Activated CD4-positive, alpha-beta T cell treated with anti-CD3 and anti-CD28 coated beads, Interleukin-2, amount 50 U/mL, for 24 hours (primary cell): ENCODE data around the gene KRTAP22-1.

Experiments used
- DNase-seq, 2 donors: peaks; one replicate each; pipeline ENCODE4 v3.0.0-alpha.2; 2020; ENCODE audit warnings: low read depth in 1 of 2, low spot score in 1 of 2

KRTAP22-1 gene

GRCh38 chr21:30600787-30601186 lies at the start of gene KRTAP22-1:
Gene KRTAP22-1, plus strand, starts transcription at chr21:30601087.
- DNase-seq = no peak

GRCh38 chr21:30552782-30553181 lies 48.1 kb upstream of the KRTAP22-1 start:
- DNase-seq = no peak

GRCh38 chr21:30555095-30555494 lies 45.8 kb upstream of the KRTAP22-1 start:
- no peak for DNase-seq

- no peak for DNase-seq
Observed at GRCh38 chr21:30561264-30561895, 39.5 kb upstream of the KRTAP22-1 start, which contains the start of gene KRTAP19-7. Gene KRTAP19-7, minus strand, starts transcription at chr21:30561314. Its CDS starts 25 bp downstream, at chr21:30561289.

GRCh38 chr21:30561957-30562356 lies 38.9 kb upstream of the KRTAP22-1 start:
- no peak for DNase-seq

- DNase-seq = no peak
Observed at GRCh38 chr21:30563072-30563471, 37.8 kb upstream of the KRTAP22-1 start.

- no peak for DNase-seq
Observed at GRCh38 chr21:30563630-30564029, 37.3 kb upstream of the KRTAP22-1 start.

GRCh38 chr21:30567617-30568016 lies 33.3 kb upstream of the KRTAP22-1 start:
- DNase-seq = no peak

- no peak for DNase-seq
Observed at GRCh38 chr21:30577766-30578165, 23.1 kb upstream of the KRTAP22-1 start.

- DNase-seq = no peak
Observed at GRCh38 chr21:30579346-30579745, 21.5 kb upstream of the KRTAP22-1 start.

GRCh38 chr21:30580132-30580531 lies 20.8 kb upstream of the KRTAP22-1 start:
- DNase-seq = no peak

GRCh38 chr21:30582870-30583269 lies 18.0 kb upstream of the KRTAP22-1 start:
- no peak for DNase-seq

- DNase-seq = no peak
Observed at GRCh38 chr21:30590297-30590696, 10.6 kb upstream of the KRTAP22-1 start, which contains the start of gene KRTAP22-2. Gene KRTAP22-2, minus strand, starts transcription at chr21:30590397.

GRCh38 chr21:30592140-30592539 lies 8.7 kb upstream of the KRTAP22-1 start, which contains the start of gene KRTAP6-3:
Gene KRTAP6-3, plus strand, starts transcription at chr21:30592440. Its CDS starts 6 bp downstream, at chr21:30592446.
- no peak for DNase-seq

GRCh38 chr21:30598802-30599201 lies 2.1 kb upstream of the KRTAP22-1 start, which contains the start of gene KRTAP6-2:
Gene KRTAP6-2, minus strand, starts transcription at chr21:30598902. Its CDS starts 28 bp downstream, at chr21:30598874.
- DNase-seq = no peak

- no peak for DNase-seq
Observed at GRCh38 chr21:30605968-30606367, 5.1 kb downstream of the KRTAP22-1 start.

GRCh38 chr21:30612132-30612531 lies 11.2 kb downstream of the KRTAP22-1 start:
- no peak for DNase-seq

- DNase-seq = no peak
Observed at GRCh38 chr21:30613836-30614235, 12.9 kb downstream of the KRTAP22-1 start, which contains the start of gene KRTAP6-1. Gene KRTAP6-1, minus strand, starts transcription at chr21:30613930. Its CDS starts 26 bp downstream, at chr21:30613904.

- no peak for DNase-seq
Observed at GRCh38 chr21:30615199-30615598, 14.3 kb downstream of the KRTAP22-1 start.

GRCh38 chr21:30616125-30616524 lies 15.2 kb downstream of the KRTAP22-1 start, which contains the start of gene KRTAP20-1:
Gene KRTAP20-1, plus strand, starts transcription at chr21:30616425. Its CDS starts 30 bp downstream, at chr21:30616455.
- no peak for DNase-seq

- no peak for DNase-seq
Observed at GRCh38 chr21:30620080-30620479, 19.2 kb downstream of the KRTAP22-1 start.

GRCh38 chr21:30620522-30620921 lies 19.6 kb downstream of the KRTAP22-1 start, which contains the start of gene KRTAP20-4:
Gene KRTAP20-4, plus strand, starts transcription at chr21:30620627.
- no peak for DNase-seq

GRCh38 chr21:30623362-30623761 lies 22.5 kb downstream of the KRTAP22-1 start:
- DNase-seq = no peak
